ENCODE data around the gene MYLK. TPM values are rescaled to one million over a fixed set of nuclear protein-coding genes. Genes with fewer than 3 reads are reported as not detected.
A peak's percentile ranks its signal among the peaks of the same experiment; 100 is the strongest.

MYLK gene
- total and polyA plus RNA-seq, 2 experiments from 2014 or later: 13.1 to 27.1 TPM

GRCh38 chr3:123778525-123778924 is 105.6 kb downstream of the MYLK start:
- no peak overlapping the region for H3K27ac ChIP-seq
- WGBS (ENCODE audit: low lambda C conversion rate, missing lambda C conversion rate): 95% methylated on average over 7 of the region's 7 CpGs
- no peaks in the 10 kb centered on the region for H3K9me3 ChIP-seq (ENCODE audit: low read depth)
- H3K79me2 ChIP-seq: no peaks in the 10 kb centered on the region
- no peak overlapping the region for H3K4me2 ChIP-seq
- no peak overlapping the region for H3K4me3 ChIP-seq
- no peak for DNase-seq (ENCODE audit: low spot score)
- peaks cover 3% of the 10 kb centered on the region for H3K27me3 ChIP-seq
- peaks cover 17% of the 10 kb centered on the region for H3K4me1 ChIP-seq (ENCODE audit: insufficient read depth)
- no peaks in the 10 kb centered on the region for H3K36me3 ChIP-seq (replicated peaks; ENCODE audit: insufficient read depth, low read depth)
- no peak overlapping the region for H2AFZ ChIP-seq
- H4K20me1 ChIP-seq (ENCODE audit: insufficient read depth, poor library complexity, severe bottlenecking): no peaks in the 10 kb centered on the region
- no peak for TF ChIP-seq EZH2phosphoT487 (IDR thresholded peaks at IDR 0.05; ENCODE audit: low read depth, severe bottlenecking, unreplicated experiment)
- TF ChIP-seq CTCF (IDR thresholded peaks at IDR 0.05; ENCODE audit: poor library complexity): no peak
- no peak for TF ChIP-seq EZH2 (IDR thresholded peaks at IDR 0.05; ENCODE audit: borderline replicate concordance)
- no peaks in the 10 kb centered on the region for H3K9me2 ChIP-seq (replicated peaks; ENCODE audit: insufficient read depth)

- no peak overlapping the region for H2AFZ ChIP-seq
- DNase-seq (ENCODE audit: low spot score): no peak
- H3K36me3 ChIP-seq (replicated peaks; ENCODE audit: insufficient read depth, low read depth): no peaks in the 10 kb centered on the region
- peaks cover 3% of the 10 kb centered on the region for H3K27me3 ChIP-seq
- TF ChIP-seq EZH2 (IDR thresholded peaks at IDR 0.05; ENCODE audit: borderline replicate concordance) (no peak), EZH2phosphoT487 (IDR thresholded peaks at IDR 0.05; ENCODE audit: low read depth, severe bottlenecking, unreplicated experiment) (no peak), CTCF (IDR thresholded peaks at IDR 0.05; ENCODE audit: poor library complexity) (no peak)
- no peaks in the 10 kb centered on the region for H3K9me3 ChIP-seq (ENCODE audit: low read depth)
- H3K4me3 ChIP-seq: no peak overlapping the region
- 87% methylated on average over 5 of the region's 5 CpGs for WGBS (ENCODE audit: low lambda C conversion rate, missing lambda C conversion rate)
- H3K79me2 ChIP-seq: no peaks in the 10 kb centered on the region
- H3K27ac ChIP-seq: no peak overlapping the region
- H4K20me1 ChIP-seq (ENCODE audit: insufficient read depth, poor library complexity, severe bottlenecking): no peaks in the 10 kb centered on the region
- no peaks in the 10 kb centered on the region for H3K9me2 ChIP-seq (replicated peaks; ENCODE audit: insufficient read depth)
- no peaks in the 10 kb centered on the region for H3K4me1 ChIP-seq (ENCODE audit: insufficient read depth)
- no peak overlapping the region for H3K4me2 ChIP-seq
Observed at GRCh38 chr3:123776071-123776782, 107.9 kb downstream of the MYLK start.

GRCh38 chr3:123774474-123774873 is 109.7 kb downstream of the MYLK start:
- Histone ChIP-seq H2AFZ (no peak overlapping the region), H3K4me1 (ENCODE audit: insufficient read depth) (no peaks in the 10 kb centered on the region), H3K27me3 (no peaks in the 10 kb centered on the region), H3K4me3 (no peak overlapping the region), H3K36me3 (replicated peaks; ENCODE audit: insufficient read depth, low read depth) (no peaks in the 10 kb centered on the region), H3K9me2 (replicated peaks; ENCODE audit: insufficient read depth) (no peaks in the 10 kb centered on the region), H3K27ac (no peak overlapping the region), H3K79me2 (no peaks in the 10 kb centered on the region), H3K4me2 (peak overlapping the region; percentile 0), H3K9me3 (ENCODE audit: low read depth) (no peaks in the 10 kb centered on the region), H4K20me1 (ENCODE audit: insufficient read depth, poor library complexity, severe bottlenecking) (no peaks in the 10 kb centered on the region)
- WGBS (ENCODE audit: low lambda C conversion rate, missing lambda C conversion rate): 98% methylated on average over 3 of the region's 3 CpGs
- TF ChIP-seq CTCF (IDR thresholded peaks at IDR 0.05; ENCODE audit: poor library complexity) (no peak), EZH2 (IDR thresholded peaks at IDR 0.05; ENCODE audit: borderline replicate concordance) (no peak), EZH2phosphoT487 (IDR thresholded peaks at IDR 0.05; ENCODE audit: low read depth, severe bottlenecking, unreplicated experiment) (no peak)
- DNase-seq (ENCODE audit: low spot score): no peak
